NCI-H524 treated with DMSO at 0.1 percent for 48 hours (cell line): ENCODE results near the gene TTC6.
A peak's percentile ranks its signal among the peaks of the same experiment; 100 is the strongest.

Experiments used
- DNase-seq: peaks from one replicate; lab custom pipeline; 2025; lab: John Stamatoyannopoulos, UW

TTC6 gene

DNA sequence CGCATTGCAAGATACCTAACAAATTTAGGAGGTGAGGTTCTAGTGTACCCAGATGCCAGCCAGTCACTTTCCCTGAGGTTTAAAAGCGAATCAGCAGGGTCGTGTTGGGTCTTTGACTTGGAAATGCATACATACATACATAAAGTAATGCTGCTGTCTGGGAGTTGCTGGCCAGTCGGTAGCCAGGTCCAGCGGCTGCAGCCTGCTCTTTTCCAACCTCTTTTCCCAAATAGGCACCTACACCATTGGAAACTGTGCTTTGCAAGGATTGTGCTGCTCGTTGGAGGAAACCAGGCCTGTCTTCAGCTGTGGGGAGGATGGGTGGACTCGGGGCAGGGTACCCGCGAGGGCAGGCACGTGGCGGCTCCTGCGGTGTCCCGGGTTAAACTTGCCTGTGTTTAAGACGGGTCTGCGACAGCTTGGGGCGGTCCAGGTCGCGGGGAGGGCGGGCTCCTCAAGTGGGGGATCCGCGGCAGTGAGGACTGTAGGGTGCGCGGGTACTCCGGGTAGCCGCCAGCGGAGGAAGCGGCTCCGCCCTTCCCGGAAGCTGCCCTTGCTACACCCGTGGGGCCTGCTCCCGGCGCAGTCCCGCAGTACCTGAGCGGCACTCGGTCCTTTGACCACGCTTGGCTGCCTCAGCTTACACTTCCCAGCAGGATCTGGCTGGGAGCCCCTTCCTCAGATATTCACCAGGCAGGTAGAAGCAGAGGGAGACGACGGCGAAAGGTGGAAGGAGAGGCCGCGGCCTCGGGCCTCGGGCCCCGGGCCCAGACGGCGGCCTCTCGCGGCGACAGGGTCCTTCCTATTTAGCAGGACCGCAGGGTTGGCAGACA lies 2.7 kb downstream of the TTC6 start:
- DNase-seq = no peak

DNA sequence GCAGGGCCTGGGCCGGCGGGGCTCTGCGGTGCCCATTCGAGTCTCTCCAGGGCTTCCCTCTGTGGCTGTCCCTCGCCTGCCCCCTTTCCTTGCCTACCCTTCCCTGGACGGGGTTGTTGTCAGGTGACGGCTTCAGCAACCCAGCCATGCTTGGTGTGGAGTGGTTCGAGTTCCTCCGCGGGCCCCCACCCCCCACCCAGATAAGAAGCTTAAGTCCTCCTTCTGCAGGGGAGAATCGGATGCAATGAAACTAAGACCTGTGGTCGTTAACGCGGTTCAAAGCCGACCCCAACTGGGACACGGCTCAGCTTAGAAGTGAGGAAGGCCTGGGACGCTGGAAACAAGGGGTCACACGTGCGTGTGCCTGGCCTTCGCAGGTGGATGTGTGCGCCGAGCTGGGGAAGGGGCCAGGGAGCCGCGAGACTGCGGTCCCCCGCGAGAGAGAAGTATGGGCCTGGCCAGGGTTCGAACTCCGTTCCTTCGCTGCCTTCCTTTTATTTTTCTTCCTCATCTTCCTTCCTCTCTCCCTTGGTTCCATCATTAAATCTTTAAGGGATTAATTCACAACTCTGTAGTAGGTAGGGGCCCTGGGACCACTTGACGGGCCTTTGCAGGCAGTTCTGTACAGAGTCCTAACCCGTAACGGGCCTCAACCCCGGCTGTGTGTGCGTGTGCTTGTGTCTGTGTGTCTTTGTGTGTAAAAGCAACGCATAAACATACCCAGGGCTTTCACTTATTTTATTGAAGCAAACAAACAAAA lies 3.5 kb downstream of the TTC6 start:
- no peak for DNase-seq

GRCh38 chr14:37599507-37600368 lies 4.3 kb downstream of the TTC6 start:
- DNase-seq = peak; percentile 9

DNA sequence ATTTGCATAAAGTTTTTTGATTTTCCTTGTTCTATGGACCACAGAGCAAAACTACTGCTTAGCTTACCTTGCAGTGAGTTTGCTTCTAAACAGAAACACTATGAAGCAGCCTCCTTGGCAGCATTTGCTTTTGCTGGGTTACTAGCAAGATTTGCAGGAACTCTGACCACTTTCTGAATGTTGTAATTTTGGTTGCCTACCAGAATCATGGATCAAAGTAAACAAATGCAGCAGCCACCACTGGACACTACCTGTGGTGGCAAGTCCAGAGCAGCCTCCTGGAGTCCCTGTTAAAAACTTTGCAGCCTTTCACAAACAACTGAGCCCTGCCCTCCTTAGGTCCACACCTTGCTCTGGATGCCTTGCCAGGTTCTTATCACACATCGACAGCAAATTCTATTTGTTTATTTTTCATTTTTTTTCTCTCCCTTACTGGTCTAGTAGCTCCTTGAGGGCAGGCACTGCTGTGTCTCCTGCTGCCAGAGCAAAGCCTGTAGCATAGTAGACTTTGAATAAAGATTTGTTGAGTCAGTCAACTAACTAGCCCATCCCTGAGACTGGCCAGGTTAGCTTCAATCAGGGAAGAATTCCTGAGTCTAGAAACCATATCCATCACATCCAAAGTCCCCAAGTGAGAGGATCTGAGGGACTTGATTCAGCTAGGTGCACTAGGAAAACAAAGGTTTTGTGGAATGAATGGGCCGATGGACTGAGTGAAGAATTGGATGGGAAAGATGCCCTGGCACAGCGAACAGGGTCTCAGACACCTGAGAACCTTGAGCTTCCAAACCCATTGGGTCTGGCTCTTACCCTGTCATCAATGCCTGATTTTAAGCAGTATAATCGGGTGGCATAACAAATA lies 5.7 kb downstream of the TTC6 start:
- DNase-seq = no peak

GRCh38 chr14:37601865-37602264 lies 6.4 kb downstream of the TTC6 start:
- DNase-seq = no peak

GRCh38 chr14:37602605-37603453 lies 7.4 kb downstream of the TTC6 start:
- DNase-seq = no peak

- DNase-seq = no peak
Observed at GRCh38 chr14:37603688-37604251, 8.3 kb downstream of the TTC6 start.

DNA sequence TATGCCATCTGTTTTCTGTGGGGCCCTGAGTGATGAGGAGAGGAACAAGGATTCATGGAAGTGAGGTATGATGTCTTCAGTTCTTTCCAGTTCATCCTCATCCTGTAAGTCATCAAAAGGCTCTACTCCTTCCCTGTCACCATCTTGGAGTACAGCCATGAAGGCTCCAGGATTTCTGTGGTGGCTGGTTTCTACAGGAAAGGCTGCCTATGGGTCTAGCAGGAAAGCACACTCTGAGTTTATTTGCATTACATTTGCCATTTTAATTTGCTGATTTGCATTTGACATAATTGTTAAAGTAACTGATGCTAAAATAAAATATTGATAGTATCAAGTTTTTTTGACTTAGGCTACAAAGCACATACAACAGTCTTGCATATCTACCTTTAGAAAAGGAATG lies 11.2 kb downstream of the TTC6 start:
- no peak for DNase-seq

DNA sequence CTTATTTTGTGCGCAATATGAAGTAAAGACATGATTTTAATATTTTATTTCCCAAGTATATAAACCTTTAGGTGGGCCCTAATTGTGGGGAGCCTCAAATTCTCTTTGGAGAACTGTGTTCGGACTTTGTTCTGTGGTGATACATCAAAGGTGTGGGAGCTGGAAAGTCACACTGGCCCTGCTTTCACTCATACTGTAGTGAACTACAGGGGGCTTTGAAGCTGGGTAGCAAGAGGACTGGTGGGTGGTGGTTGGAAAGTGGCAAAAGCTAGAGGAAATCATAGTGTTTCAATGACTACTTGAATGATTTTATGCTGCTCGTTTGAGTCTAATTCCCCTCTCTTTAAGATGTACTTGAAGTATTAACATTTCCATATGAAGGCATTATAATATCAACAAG lies 13.2 kb downstream of the TTC6 start:
- no peak for DNase-seq

- DNase-seq = no peak
Observed at GRCh38 chr14:37610945-37611523, 15.6 kb downstream of the TTC6 start.

GRCh38 chr14:37615582-37616289 lies 20.3 kb downstream of the TTC6 start:
- DNase-seq = no peak

- DNase-seq = no peak
Observed at GRCh38 chr14:37616853-37617252, 21.4 kb downstream of the TTC6 start.

GRCh38 chr14:37617864-37618365 lies 22.5 kb downstream of the TTC6 start:
- no peak for DNase-seq

- DNase-seq = no peak
Observed at GRCh38 chr14:37618498-37619028, 23.1 kb downstream of the TTC6 start.

DNA sequence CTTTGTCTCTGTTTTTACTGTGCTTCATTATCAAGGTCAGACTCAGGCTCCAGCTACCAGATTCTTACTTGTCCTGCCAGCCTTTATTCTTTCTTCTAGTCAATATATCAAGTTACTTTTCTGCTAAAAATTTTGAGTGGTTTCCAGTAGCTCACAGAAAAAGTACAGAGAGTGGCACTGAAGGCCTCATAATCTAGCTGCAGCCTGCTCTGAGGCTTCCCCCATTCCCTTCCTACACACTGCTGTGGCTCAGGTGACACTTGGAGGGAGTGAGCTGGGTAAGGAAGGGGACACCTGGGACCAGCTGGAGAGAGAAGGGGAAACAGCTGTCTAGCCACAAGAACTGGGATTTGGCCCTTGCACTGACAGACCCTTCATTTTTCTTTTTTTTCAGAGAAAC lies 25.4 kb downstream of the TTC6 start:
- DNase-seq = no peak

DNA sequence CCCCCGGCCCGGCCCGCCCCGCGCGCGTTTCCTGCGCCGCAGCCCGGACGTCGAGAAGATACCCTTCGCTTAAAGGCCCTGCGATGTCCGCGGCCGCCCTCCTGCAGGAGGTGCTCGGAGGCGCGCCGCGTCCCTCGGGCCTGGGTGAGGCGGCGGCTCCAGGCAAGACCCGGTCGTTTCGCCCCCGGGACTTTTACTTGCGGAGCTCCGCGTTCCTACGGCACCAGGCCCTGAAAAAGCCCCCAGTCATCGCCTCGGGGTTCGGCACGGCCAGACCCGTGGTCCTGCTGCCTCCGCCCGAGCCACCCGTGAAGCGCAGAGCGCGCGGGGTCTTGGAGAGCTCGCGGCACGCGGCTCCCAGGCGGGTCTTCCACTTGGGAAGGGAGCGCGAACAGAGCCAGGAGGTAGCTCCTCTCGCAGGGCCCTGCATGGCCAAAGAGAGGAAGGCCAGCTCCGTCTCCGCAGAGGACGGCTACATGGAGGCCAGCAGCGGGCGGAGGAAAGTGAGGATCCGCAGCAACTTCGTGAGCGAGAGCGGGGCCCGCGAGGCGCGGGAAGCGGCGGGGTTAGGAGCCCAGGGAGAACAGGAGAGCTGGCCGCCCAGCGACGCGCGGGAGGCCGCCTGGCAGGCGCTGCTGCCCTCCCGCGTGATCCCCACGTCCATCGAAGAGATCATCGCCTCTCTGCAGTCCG lies 26.9 kb downstream of the TTC6 start:
- DNase-seq = no peak

DNA sequence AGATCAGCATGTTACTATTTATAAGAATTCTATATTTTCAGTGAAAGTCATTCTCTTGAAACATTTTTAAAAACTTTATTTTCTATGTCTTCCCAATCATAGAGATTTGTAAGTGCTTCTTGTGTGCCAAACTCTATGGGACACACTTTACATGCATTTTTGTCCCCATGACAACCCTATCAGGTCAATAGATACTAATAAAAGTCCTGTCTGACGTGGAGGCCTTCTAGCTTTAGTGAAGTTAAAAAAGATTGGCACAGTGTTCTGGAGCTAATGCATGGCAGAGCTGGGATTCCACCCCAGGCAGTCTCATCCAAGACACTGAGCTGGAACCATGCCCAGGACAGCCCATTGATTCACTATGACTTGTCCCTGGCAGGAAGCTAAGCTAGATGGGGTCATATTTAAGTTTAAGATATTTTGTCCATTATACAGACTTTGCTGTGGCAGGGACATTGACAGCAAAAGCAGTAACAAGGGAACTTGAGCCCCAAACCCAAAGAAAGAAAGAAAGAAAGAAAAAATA lies 28.1 kb downstream of the TTC6 start:
- DNase-seq = no peak

DNA sequence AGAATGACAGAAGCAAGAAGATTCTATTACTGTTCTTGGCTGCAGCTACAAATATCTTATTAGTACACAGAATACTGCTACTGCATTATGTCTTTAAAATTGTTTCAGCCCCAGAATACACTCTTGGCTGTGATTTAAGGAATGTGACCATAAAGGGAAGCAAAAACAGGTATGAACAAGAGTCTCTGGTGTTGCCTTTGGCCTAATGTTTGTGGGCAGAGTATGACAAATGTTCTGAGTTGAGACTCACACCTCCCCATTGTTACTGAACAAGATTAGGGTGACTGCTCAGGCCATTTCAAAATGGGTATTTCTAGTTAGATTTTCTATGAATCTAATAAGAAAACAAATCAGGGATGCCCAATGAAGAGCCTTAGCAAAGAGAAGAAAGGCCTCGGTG lies 28.5 kb downstream of the TTC6 start:
- DNase-seq = no peak
